Neural cell (in vitro differentiated cells): Measurements from ENCODE around the gene LRP1-AS. TPM values are rescaled to one million over a fixed set of nuclear protein-coding genes. Genes with fewer than 3 reads are reported as not detected.

Experiments
- H2AFZ ChIP-seq: fragments of 200-600, 300-800 bp; sonication (generic), shearing (Covaris generic); 2 replicates; pipeline ENCODE4 v1.6.0; 2014; ENCODE audit warnings: low read depth, mild to moderate bottlenecking, antibody characterized with exemption, low read length, moderate library complexity
- H3F3A ChIP-seq: fragments of 200-600 bp; shearing (Covaris generic); 2 replicates; pipeline ENCODE4 v1.6.1; 2016; ENCODE audit warnings: mild to moderate bottlenecking, moderate library complexity, mixed read lengths, antibody characterized with exemption, low read length; ENCODE audit not compliant: insufficient read depth, poor library complexity, severe bottlenecking
- H3K27ac ChIP-seq: fragments of 200-600, 300-800 bp; sonication (generic), shearing (Covaris generic); 2 replicates; pipeline ENCODE4 v1.5.1; 2014; ENCODE audit warnings: mild to moderate bottlenecking, low read length, moderate library complexity
- H3K27me3 ChIP-seq: fragments of 300-800, 200-600 bp; sonication (generic), shearing (Covaris generic); 2 replicates; pipeline ENCODE4 v1.6.0; 2014; ENCODE audit warnings: mild to moderate bottlenecking, low read depth, low read length, moderate library complexity; ENCODE audit not compliant: insufficient read depth
- H3K36me3 ChIP-seq: fragments of 300-800, 200-600 bp; sonication (generic), shearing (Covaris generic); 2 replicates; pipeline ENCODE4 v1.5.1; 2014; ENCODE audit warnings: mild to moderate bottlenecking, antibody characterized with exemption, low read length, moderate library complexity; ENCODE audit not compliant: insufficient read depth
- H3K4me2 ChIP-seq: fragments of 300-800, 200-600 bp; sonication (generic), shearing (Covaris generic); 2 replicates; pipeline ENCODE4 v1.6.0; 2014; ENCODE audit warnings: mild to moderate bottlenecking, low read length
- H3K4me3 ChIP-seq: fragments of 300-800, 200-600 bp; sonication (generic), shearing (Covaris generic); 2 replicates; pipeline ENCODE4 v1.5.1; 2014; ENCODE audit warnings: mild to moderate bottlenecking, low read length, moderate library complexity
- H3K79me2 ChIP-seq: fragments of 200-600 bp; shearing (Covaris generic); replicated peaks from 2 replicates; pipeline ENCODE4 v1.6.0; 2014; ENCODE audit warnings: mild to moderate bottlenecking, low read length, moderate library complexity; ENCODE audit not compliant: insufficient read depth
- H3K9ac ChIP-seq: fragments of 300-800, 200-600 bp; sonication (generic), shearing (Covaris generic); 2 replicates; pipeline ENCODE4 v1.6.1; 2016; ENCODE audit warnings: mild to moderate bottlenecking, low read length, mixed read lengths
- H3K9me2 ChIP-seq: fragments of 200-600 bp; shearing (Covaris generic); 2 replicates; pipeline ENCODE4 v1.6.1; 2016; ENCODE audit warnings: mild to moderate bottlenecking, low read length, mixed read lengths; ENCODE audit not compliant: insufficient read depth
- H3K9me3 ChIP-seq: fragments of 200-600, 300-800 bp; sonication (generic), shearing (Covaris generic); 2 replicates; pipeline ENCODE4 v1.6.1; 2016; ENCODE audit warnings: mild to moderate bottlenecking, mixed run types, low read length, moderate library complexity, mixed read lengths
- H4K20me1 ChIP-seq: fragments of 200-600 bp; shearing (Covaris generic); 2 replicates; pipeline ENCODE4 v1.6.1; 2016; ENCODE audit warnings: mild to moderate bottlenecking, mixed run types; ENCODE audit not compliant: insufficient read depth
- CTCF ChIP-seq: fragments of 450-650 bp; IDR thresholded peaks from 2 replicates; pipeline ENCODE4 v1.5.1; 2014; ENCODE audit warnings: antibody characterized with exemption, mild to moderate bottlenecking, moderate library complexity; ENCODE audit not compliant: poor library complexity, severe bottlenecking
- EP300 ChIP-seq: fragments of 450-650 bp; conservative IDR thresholded peaks from 2 replicates; pipeline ENCODE4 v1.6.1; 2014; ENCODE audit warnings: antibody characterized with exemption, mild to moderate bottlenecking, moderate library complexity; ENCODE audit not compliant: poor library complexity, severe bottlenecking
- EZH2 ChIP-seq: fragments of 200-600, 300-800 bp; shearing (Covaris generic), sonication (generic); IDR thresholded peaks from 2 replicates; pipeline ENCODE4 v1.6.1; 2014; ENCODE audit warnings: antibody characterized with exemption, low read length, borderline replicate concordance, mild to moderate bottlenecking; ENCODE audit not compliant: insufficient read depth, poor library complexity, severe bottlenecking
- MXI1 ChIP-seq: fragments of 450-650 bp; conservative IDR thresholded peaks from 2 replicates; pipeline ENCODE4 v1.6.1; 2014; ENCODE audit warnings: antibody characterized with exemption, mild to moderate bottlenecking; ENCODE audit not compliant: poor library complexity, severe bottlenecking
- POLR2AphosphoS5 ChIP-seq: IDR thresholded peaks from 2 replicates; pipeline ENCODE4 v1.6.1; 2012
- RAD21 ChIP-seq: fragments of 450-650 bp; conservative IDR thresholded peaks from 2 replicates; pipeline ENCODE4 v1.6.1; 2014; ENCODE audit warnings: antibody characterized with exemption, mild to moderate bottlenecking, moderate library complexity
- REST ChIP-seq: IDR thresholded peaks from 2 replicates; pipeline ENCODE4 v1.6.1; 2012; ENCODE audit warnings: borderline replicate concordance
- SMC3 ChIP-seq: fragments of 450-650 bp; conservative IDR thresholded peaks from 2 replicates; pipeline ENCODE4 v1.6.1; 2014; ENCODE audit warnings: antibody characterized with exemption, mild to moderate bottlenecking, moderate library complexity; ENCODE audit not compliant: poor library complexity
- TAF1 ChIP-seq: IDR thresholded peaks from 2 replicates; pipeline ENCODE4 v1.6.1; 2012; ENCODE audit warnings: low read depth
- polyA plus RNA-seq: library from polyadenylated mRNA; depleted of rRNA; stranded (reverse); fragments of >200 nt; gene quantifications from 2 replicates; pipeline ENCODE4 v1.2.3, GENCODE V29; 2014

The LRP1-AS gene
- polyA plus RNA-seq, 1 donor from 2014 or later: not detected

GRCh38 chr12:57160741-57161140 is 13.3 kb upstream of the LRP1-AS start:
- TF ChIP-seq CTCF (no peak), REST (no peak), TAF1 (no peak), EP300 (no peak), SMC3 (no peak), RAD21 (no peak), EZH2 (no peak), POLR2AphosphoS5 (no peak), MXI1 (no peak)
- no peaks in the 10 kb centered on the region for H3K9me3 ChIP-seq
- no peaks in the 10 kb centered on the region for H4K20me1 ChIP-seq
- H3K9ac ChIP-seq: no peak overlapping the region
- H3K36me3 ChIP-seq: peaks cover 7% of the 10 kb centered on the region
- no peaks in the 10 kb centered on the region for H3F3A ChIP-seq
- no peak overlapping the region for H3K27ac ChIP-seq
- H3K4me2 ChIP-seq: no peak overlapping the region
- H3K27me3 ChIP-seq: no peaks in the 10 kb centered on the region
- no peaks in the 10 kb centered on the region for H3K9me2 ChIP-seq
- no peaks in the 10 kb centered on the region for H3K79me2 ChIP-seq
- no peak overlapping the region for H3K4me3 ChIP-seq
- no peak overlapping the region for H2AFZ ChIP-seq

GRCh38 chr12:57160040-57160439 is 12.6 kb upstream of the LRP1-AS start:
- Histone ChIP-seq H3K27me3 (no peaks in the 10 kb centered on the region), H3F3A (no peaks in the 10 kb centered on the region), H3K9me2 (no peaks in the 10 kb centered on the region), H3K4me3 (no peak overlapping the region), H3K4me2 (no peak overlapping the region), H3K79me2 (no peaks in the 10 kb centered on the region), H3K36me3 (peaks cover 7% of the 10 kb centered on the region), H2AFZ (no peak overlapping the region), H4K20me1 (no peaks in the 10 kb centered on the region), H3K9me3 (no peaks in the 10 kb centered on the region), H3K27ac (no peak overlapping the region), H3K9ac (no peak overlapping the region)
- TF ChIP-seq CTCF (no peak), POLR2AphosphoS5 (no peak), SMC3 (no peak), MXI1 (no peak), EZH2 (no peak), TAF1 (no peak)
